Trophoblast cell (in vitro differentiated cells and primary cell): ENCODE measurements around the gene MYDGF.
A peak's percentile ranks its signal among the peaks of the same experiment; 100 is the strongest.

Source experiments
- DNase-seq, 2 donors: peaks; one replicate each; pipeline ENCODE4 v3.0.0-alpha.2; 2016
- H2AFZ ChIP-seq: 2 replicates; pipeline ENCODE4 v1.6.1; 2013; ENCODE audit warnings: low read length, moderate library complexity, mild to moderate bottlenecking; ENCODE audit not compliant: insufficient read depth, poor library complexity
- H2AK5ac ChIP-seq: 2 replicates; pipeline ENCODE4 v1.6.1; 2013; ENCODE audit warnings: mild to moderate bottlenecking, low read length
- H2BK120ac ChIP-seq: 2 replicates; pipeline ENCODE4 v1.6.1; 2013; ENCODE audit warnings: low read length, mild to moderate bottlenecking, moderate library complexity; ENCODE audit not compliant: insufficient read depth, poor library complexity
- H2BK12ac ChIP-seq: 2 replicates; pipeline ENCODE4 v1.6.1; 2013; ENCODE audit warnings: mild to moderate bottlenecking, low read length, moderate library complexity
- H2BK5ac ChIP-seq: 2 replicates; pipeline ENCODE4 v1.6.1; 2013; ENCODE audit warnings: low read length, low read depth, moderate library complexity, mild to moderate bottlenecking; ENCODE audit not compliant: poor library complexity
- H3K14ac ChIP-seq: 2 replicates; pipeline ENCODE4 v1.6.1; 2013; ENCODE audit warnings: mild to moderate bottlenecking, low read length
- H3K18ac ChIP-seq: 2 replicates; pipeline ENCODE4 v1.6.1; 2013; ENCODE audit warnings: mild to moderate bottlenecking, low read length
- H3K23ac ChIP-seq: 2 replicates; pipeline ENCODE4 v1.6.1; 2013; ENCODE audit warnings: low read length
- H3K27ac ChIP-seq: 2 replicates; pipeline ENCODE4 v1.5.1; 2013; ENCODE audit warnings: low read depth, mild to moderate bottlenecking, inconsistent platforms, low read length, moderate library complexity
- H3K27me3 ChIP-seq: 2 replicates; pipeline ENCODE4 v1.6.1; 2013; ENCODE audit warnings: inconsistent platforms, mild to moderate bottlenecking, low read length, moderate library complexity; ENCODE audit not compliant: insufficient read depth
- H3K36me3 ChIP-seq, 2 experiments: 1 replicate in 1 of 2; 2 replicates in 1 of 2; pipeline ENCODE4 v1.6.1; 2013; ENCODE audit warnings: low read length in 2 of 2, mild to moderate bottlenecking in 2 of 2, moderate library complexity in 1 of 2; ENCODE audit not compliant: insufficient read depth in 2 of 2, control insufficient read depth in 1 of 2
- H3K4ac ChIP-seq: 2 replicates; pipeline ENCODE4 v1.6.1; 2013; ENCODE audit warnings: low read depth, mild to moderate bottlenecking, low read length, moderate library complexity
- H3K4me1 ChIP-seq, 2 experiments: 1 replicate in 1 of 2; 2 replicates in 1 of 2; pipeline ENCODE4 v1.6.1; 2013; ENCODE audit warnings: low read length in 2 of 2, mild to moderate bottlenecking in 2 of 2, moderate library complexity in 1 of 2; ENCODE audit not compliant: insufficient read depth in 2 of 2, control insufficient read depth in 1 of 2
- H3K4me2 ChIP-seq: 2 replicates; pipeline ENCODE4 v1.6.1; 2013; ENCODE audit warnings: inconsistent platforms, mild to moderate bottlenecking, low read length, moderate library complexity
- H3K4me3 ChIP-seq: 2 replicates; pipeline ENCODE4 v1.5.1; 2013; ENCODE audit warnings: mild to moderate bottlenecking, low read depth, low read length, inconsistent platforms
- H3K79me1 ChIP-seq: one replicate; pipeline ENCODE4 v1.6.1; 2013; ENCODE audit warnings: low read length
- H3K79me2 ChIP-seq: 2 replicates; pipeline ENCODE4 v1.6.1; 2013; ENCODE audit warnings: low read length, mild to moderate bottlenecking; ENCODE audit not compliant: control insufficient read depth, insufficient read depth, poor library complexity
- H3K9ac ChIP-seq: 2 replicates; pipeline ENCODE4 v1.6.1; 2013; ENCODE audit warnings: mild to moderate bottlenecking, low read length
- H3K9me3 ChIP-seq: 2 replicates; pipeline ENCODE4 v1.6.1; 2013; ENCODE audit warnings: low read depth, mild to moderate bottlenecking, control low read depth, inconsistent platforms, low read length; ENCODE audit not compliant: insufficient read depth
- H4K12ac ChIP-seq: 2 replicates; pipeline ENCODE4 v1.6.1; 2013; ENCODE audit warnings: low read depth, mild to moderate bottlenecking, low read length, moderate library complexity
- H4K8ac ChIP-seq: 2 replicates; pipeline ENCODE4 v1.6.1; 2013; ENCODE audit warnings: low read depth, mild to moderate bottlenecking, low read length, moderate library complexity
- H4K91ac ChIP-seq: one replicate; pipeline ENCODE4 v1.6.1; 2013; ENCODE audit warnings: low read depth, mild to moderate bottlenecking, low read length, moderate library complexity
- WGBS: extraction: QIAGEN DNeasy Blood & Tissue Kit; methylation state at CpG from one replicate; pipeline ENCODE4 v1.1.7; 2013; ENCODE audit warnings: missing lambda C conversion rate; ENCODE audit not compliant: insufficient read length, insufficient coverage; ENCODE audit errors: extremely low coverage; 5-methylcytosine and 5-hydroxymethylcytosine counted together

The MYDGF gene

GRCh38 chr19:4693471-4694121 is 23.5 kb upstream of the MYDGF start:
- Histone ChIP-seq H4K91ac (no peak overlapping the region), H4K12ac (no peak overlapping the region), H4K8ac (no peak overlapping the region), H3K27me3 (no peaks in the 10 kb centered on the region), H2AK5ac (no peak overlapping the region), H3K79me1 (no peaks in the 10 kb centered on the region), H3K27ac (no peak overlapping the region), H3K4me3 (no peak overlapping the region), H3K23ac (no peak overlapping the region), H3K4me1 (no peaks in the 10 kb centered on the region), H3K79me2 (no peaks in the 10 kb centered on the region), H3K14ac (no peak overlapping the region), H2BK5ac (no peak overlapping the region), H2AFZ (no peak overlapping the region), H3K9ac (no peak overlapping the region), H3K4ac (no peak overlapping the region), H2BK12ac (no peak overlapping the region), H3K9me3 (no peaks in the 10 kb centered on the region), H2BK120ac (no peak overlapping the region), H3K4me2 (no peak overlapping the region), H3K36me3 (peaks cover 81 to 85% of the 10 kb centered on the region in 2 experiments), H3K18ac (no peak overlapping the region)
- DNase-seq, result no peak
- no CpG with 5 or more reads among the region's 15 CpGs for WGBS

GRCh38 chr19:4693078-4693350 is 22.9 kb upstream of the MYDGF start:
- Histone ChIP-seq H4K8ac (no peak overlapping the region), H3K4me3 (no peak overlapping the region), H3K79me1 (no peaks in the 10 kb centered on the region), H3K18ac (no peak overlapping the region), H3K4ac (no peak overlapping the region), H2BK5ac (no peak overlapping the region), H3K4me1 (no peaks in the 10 kb centered on the region), H3K9me3 (no peaks in the 10 kb centered on the region), H4K91ac (no peak overlapping the region), H3K79me2 (no peaks in the 10 kb centered on the region), H2BK120ac (no peak overlapping the region), H3K36me3 (peaks cover 82 to 85% of the 10 kb centered on the region in 2 experiments), H3K4me2 (no peak overlapping the region), H3K27me3 (no peaks in the 10 kb centered on the region), H3K27ac (no peak overlapping the region), H4K12ac (no peak overlapping the region), H3K14ac (no peak overlapping the region), H3K23ac (no peak overlapping the region), H2BK12ac (no peak overlapping the region), H3K9ac (no peak overlapping the region), H2AK5ac (no peak overlapping the region), H2AFZ (no peak overlapping the region)
- WGBS, result no CpG with 5 or more reads among the region's 7 CpGs
- DNase-seq, result no peak

GRCh38 chr19:4692251-4693077 is 22.3 kb upstream of the MYDGF start:
- H2BK5ac ChIP-seq, result no peak overlapping the region
- no peak overlapping the region for H4K12ac ChIP-seq
- H3K79me2 ChIP-seq, result no peaks in the 10 kb centered on the region
- H3K9me3 ChIP-seq, result no peaks in the 10 kb centered on the region
- peak overlapping the region; percentile 18 for H3K4me3 ChIP-seq
- H3K18ac ChIP-seq, result no peak overlapping the region
- H2BK120ac ChIP-seq, result no peak overlapping the region
- H2AK5ac ChIP-seq, result no peak overlapping the region
- H3K4me2 ChIP-seq, result no peak overlapping the region
- H3K79me1 ChIP-seq, result no peaks in the 10 kb centered on the region
- no peak overlapping the region for H2AFZ ChIP-seq
- no peak overlapping the region for H4K8ac ChIP-seq
- H3K9ac ChIP-seq, result no peak overlapping the region
- WGBS, result no CpG with 5 or more reads among the region's 27 CpGs
- H4K91ac ChIP-seq, result no peak overlapping the region
- no peaks in the 10 kb centered on the region for H3K27me3 ChIP-seq
- no peak overlapping the region for H3K23ac ChIP-seq
- no peaks in the 10 kb centered on the region for H3K4me1 ChIP-seq
- H2BK12ac ChIP-seq, result no peak overlapping the region
- H3K4ac ChIP-seq, result no peak overlapping the region
- no peak for DNase-seq
- peaks cover 79 to 83% of the 10 kb centered on the region in 2 experiments for H3K36me3 ChIP-seq
- H3K14ac ChIP-seq, result no peak overlapping the region
- H3K27ac ChIP-seq, result no peak overlapping the region

- no peak overlapping the region for H2BK5ac ChIP-seq
- H4K12ac ChIP-seq, result no peak overlapping the region
- H2BK120ac ChIP-seq, result no peak overlapping the region
- no peak overlapping the region for H3K4ac ChIP-seq
- H4K91ac ChIP-seq, result no peak overlapping the region
- peaks cover 82 to 84% of the 10 kb centered on the region in 2 experiments for H3K36me3 ChIP-seq
- H3K4me2 ChIP-seq, result no peak overlapping the region
- H3K79me2 ChIP-seq, result no peaks in the 10 kb centered on the region
- no CpG with 5 or more reads among the region's 9 CpGs for WGBS
- no peak overlapping the region for H4K8ac ChIP-seq
- no peaks in the 10 kb centered on the region for H3K79me1 ChIP-seq
- H3K18ac ChIP-seq, result no peak overlapping the region
- no peak overlapping the region for H3K14ac ChIP-seq
- H3K9ac ChIP-seq, result no peak overlapping the region
- no peak overlapping the region for H3K23ac ChIP-seq
- no peaks in the 10 kb centered on the region for H3K4me1 ChIP-seq
- H2AFZ ChIP-seq, result no peak overlapping the region
- no peaks in the 10 kb centered on the region for H3K27me3 ChIP-seq
- H3K27ac ChIP-seq, result no peak overlapping the region
- H2AK5ac ChIP-seq, result no peak overlapping the region
- H3K9me3 ChIP-seq, result no peaks in the 10 kb centered on the region
- no peak overlapping the region for H3K4me3 ChIP-seq
- DNase-seq, result peak in 1 of 2 donors; percentile 38
- no peak overlapping the region for H2BK12ac ChIP-seq
These were observed 21.2 kb upstream of the MYDGF start for GRCh38 chr19:4691373-4691772.
